Renal cortex interstitium (tissue), 11 donors: ENCODE data around the gene CISD2. TPM values are rescaled to one million over a fixed set of nuclear protein-coding genes. Genes with fewer than 3 reads are reported as not detected.
A peak's percentile ranks its signal among the peaks of the same experiment; 100 is the strongest.
"Not testable (repeated sequence)": the region's sequence is repeated elsewhere in the genome, so short reads cannot be mapped to it uniquely, and the experiment has no call there.

Experiments used
- DNase-seq, 11 donors: peaks; one replicate each; pipeline ENCODE4 v3.0.0-alpha.2; 2013; ENCODE audit warnings: low read depth in 9 of 11, low spot score in 4 of 11; ENCODE audit errors: extremely low read depth in 1 of 11
- polyA plus RNA-seq, 3 donors: library from polyadenylated mRNA; unstranded; fragments of 120-200 nt; gene quantifications; one replicate each; pipeline ENCODE4 v1.2.1, GENCODE V29; 2013; ENCODE audit not compliant: insufficient read length in 3 of 3

CISD2 gene
- polyA plus RNA-seq, 3 donors: 50.3 to 57.4 (median 53.2) TPM

- DNase-seq: no peak
Measured at GRCh38 chr4:102832667-102833066, 36.1 kb upstream of the CISD2 start.

DNA sequence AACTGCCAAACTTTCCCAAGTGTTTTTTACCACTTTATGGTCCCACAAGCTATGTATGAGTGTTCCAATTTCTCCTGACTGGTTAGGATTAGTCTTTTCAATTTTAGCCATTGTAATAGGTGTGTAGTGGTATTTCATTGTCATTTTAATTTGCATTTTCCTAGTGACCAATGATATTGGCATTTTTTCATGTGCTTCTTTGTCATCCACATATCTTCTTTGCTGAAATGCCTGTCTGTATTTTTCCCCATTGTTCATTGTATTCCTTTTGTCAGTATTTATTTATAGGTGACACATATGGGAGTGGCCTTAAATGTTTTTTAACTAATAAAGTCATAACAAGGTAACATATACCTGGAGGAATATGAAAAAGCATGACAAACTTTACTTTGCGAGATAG is 32.2 kb upstream of the CISD2 start:
- DNase-seq: no peak

DNA sequence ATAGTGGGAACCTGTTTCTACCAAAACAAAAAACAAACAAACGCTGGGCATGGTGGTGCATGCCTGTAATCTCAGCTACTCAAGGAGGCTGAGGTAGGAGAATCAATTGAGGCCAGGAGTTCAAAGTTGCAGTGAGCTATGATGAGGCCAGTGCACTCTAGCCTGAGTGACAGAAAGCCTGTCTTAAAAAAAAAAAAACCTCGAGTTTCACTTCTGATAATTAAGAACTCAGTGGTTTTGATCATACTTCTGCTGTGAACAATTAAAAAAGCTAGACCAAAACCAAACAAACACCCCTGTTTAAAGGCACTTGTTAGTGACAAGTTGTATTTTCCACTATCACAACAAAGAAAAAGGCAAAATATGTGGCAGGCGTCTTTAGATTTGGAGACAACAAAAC is 26.4 kb upstream of the CISD2 start:
- DNase-seq: no peak

DNA sequence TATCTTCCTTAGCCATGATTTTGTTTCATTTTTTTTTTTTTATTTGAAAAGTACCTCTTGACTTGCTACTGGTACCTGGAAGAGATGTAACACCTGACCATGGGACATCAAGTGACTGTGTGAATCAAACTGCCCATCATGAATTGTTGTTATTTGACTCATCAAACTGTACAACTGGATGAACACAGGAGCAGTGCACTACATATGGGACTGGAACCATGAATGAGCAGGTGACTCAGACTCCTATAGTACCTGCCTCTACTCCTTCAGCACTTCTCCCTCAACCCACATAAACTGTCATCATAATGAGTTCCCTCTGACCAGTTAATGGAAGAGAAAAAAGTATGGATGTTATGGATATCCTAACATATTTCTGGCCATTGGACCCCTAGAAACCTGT is 25.5 kb upstream of the CISD2 start:
- DNase-seq: no peak

DNA sequence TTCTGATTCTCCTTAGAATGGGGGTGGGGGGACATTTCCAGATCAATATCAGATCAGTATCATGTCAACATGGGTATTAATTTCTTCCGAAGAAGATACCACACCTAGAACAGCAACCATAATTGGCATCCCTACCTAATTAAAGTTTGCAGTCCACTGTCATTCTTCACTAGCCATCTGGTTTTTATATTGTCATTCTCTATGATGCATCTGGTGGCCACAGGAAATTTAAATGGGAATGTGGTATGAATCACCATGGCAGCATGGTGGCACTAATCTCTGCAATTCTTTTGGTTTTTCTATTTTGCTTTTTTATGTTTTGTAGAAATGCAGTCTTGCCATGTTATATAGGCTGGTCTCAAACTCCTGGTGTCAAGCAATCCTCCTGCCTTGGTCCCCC is 24.9 kb upstream of the CISD2 start:
- no peak for DNase-seq

GRCh38 chr4:102847687-102848086 is 21.1 kb upstream of the CISD2 start:
- no peak for DNase-seq

GRCh38 chr4:102849579-102850104 is 19.1 kb upstream of the CISD2 start:
- no peak for DNase-seq

DNA sequence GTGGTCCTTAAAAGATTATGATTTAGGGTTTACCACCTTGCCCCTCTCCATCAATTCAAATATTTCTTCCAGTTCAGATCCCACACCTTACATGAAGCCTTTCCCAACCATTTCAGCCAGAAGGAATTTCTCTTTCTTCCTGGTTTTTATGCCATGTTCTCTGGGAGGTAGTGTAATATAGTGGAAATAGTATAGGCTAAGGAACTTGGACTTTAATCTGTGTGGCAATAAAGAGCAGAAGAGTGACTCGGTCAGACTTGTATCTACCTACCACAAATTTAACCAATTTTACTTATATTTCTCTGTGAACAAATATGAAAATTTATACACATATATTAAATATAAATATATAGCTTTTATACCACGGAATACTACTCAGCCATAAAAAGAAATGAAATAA is 18.4 kb upstream of the CISD2 start:
- no peak for DNase-seq

DNA sequence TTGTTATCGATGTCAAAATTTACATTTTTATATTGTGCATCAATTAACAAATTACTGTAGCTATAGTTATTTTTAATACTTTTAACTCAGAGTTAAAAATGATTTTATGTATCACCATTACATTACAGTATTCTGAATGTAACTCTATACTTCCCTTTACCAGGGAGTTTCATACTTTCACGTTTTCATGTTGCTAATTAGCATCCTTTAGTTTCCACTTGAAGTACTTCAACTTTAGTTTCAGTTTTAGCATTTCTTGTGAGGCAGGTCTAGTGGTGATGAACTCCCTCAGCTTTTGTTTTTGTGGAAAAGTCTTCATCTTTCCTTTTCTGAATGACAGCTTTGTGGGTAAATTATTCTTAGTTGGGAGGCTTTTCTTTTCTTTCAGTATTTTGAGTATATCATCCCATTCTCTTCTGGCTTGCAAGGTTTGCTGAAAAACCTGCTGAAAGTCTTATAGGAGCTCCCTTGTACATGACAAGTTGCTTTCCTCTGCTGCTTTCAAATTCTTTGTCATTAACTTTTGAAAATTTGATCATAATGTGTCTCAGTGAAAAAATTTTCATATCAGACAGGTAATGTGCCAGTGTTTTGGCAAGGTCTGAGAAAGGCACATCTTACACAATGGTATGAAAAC is 9.8 kb upstream of the CISD2 start:
- no peak for DNase-seq

DNA sequence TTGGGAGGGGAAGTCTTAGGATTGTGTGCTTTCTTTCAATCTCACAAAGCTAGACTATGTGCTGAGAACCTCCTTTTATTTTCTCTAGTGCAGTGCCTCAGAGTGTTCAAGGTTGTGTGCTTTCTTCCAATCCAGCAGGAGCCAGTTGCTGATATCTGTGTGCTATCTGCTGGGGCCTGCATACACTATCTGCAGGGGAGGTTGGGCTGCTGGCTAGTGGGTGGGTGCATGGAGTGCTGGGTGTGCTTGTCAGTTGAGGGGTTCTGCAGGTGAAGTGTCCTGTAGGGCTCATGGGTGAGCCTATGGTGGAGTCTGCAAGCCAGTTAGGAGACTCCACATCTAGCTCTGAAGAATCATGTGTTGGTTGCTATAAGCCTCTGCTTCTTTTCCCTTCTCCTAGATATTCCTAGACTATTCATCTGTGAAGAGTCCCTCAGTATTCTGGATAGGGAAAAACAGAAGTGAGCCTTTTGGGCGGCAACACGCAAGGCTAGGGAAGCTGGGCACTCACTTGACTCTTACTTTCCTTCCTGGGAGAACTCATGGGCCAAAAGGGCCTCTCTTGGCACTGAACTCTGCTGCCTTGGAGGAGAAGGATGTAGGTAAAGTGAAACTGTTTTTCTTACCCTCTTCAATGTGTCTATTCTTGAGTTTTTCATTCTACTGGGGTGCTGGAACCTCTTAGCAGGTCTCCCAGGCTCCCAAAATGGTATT is 8.0 kb upstream of the CISD2 start:
- no peak for DNase-seq

- no peak for DNase-seq
Measured at GRCh38 chr4:102862016-102862415, 6.8 kb upstream of the CISD2 start.

GRCh38 chr4:102862747-102863146 is 6.0 kb upstream of the CISD2 start:
- DNase-seq: no peak

GRCh38 chr4:102865327-102865726 is 3.5 kb upstream of the CISD2 start:
- not testable (repeated sequence) for DNase-seq

- no peak for DNase-seq
Measured at GRCh38 chr4:102867278-102868152, 1.3 kb upstream of the CISD2 start.

DNA sequence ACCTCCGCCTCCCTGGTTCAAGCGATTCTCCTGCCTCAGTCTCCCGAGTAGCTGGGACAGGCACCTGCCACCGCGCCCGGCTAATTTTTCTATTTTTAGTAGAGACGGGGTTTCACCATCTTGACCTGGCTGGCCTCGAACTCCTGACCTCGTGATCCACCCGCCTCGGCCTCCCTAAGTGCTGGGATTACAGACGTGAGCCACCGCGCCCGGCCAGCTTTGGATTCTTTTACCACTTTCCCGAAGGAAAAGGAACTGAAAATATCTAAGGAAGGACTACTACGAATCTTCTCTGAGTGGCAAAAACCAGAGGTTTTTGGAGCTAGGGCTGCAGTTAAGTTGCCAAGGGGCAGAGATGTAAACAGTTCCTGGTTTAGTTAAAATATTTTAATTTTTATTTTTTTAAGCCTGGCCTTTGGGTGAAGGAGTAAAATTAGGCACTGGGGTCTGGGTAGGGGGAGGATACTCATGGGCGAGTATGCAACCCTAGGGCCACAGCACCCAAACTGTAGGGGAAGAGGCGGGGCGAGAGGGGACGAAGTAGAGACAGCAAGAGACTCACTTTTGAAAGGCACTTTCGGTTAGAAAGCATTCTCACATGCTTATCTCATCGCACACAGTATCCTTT is 525 bp upstream of the CISD2 start:
- peak in 1 of 11 donors; percentile 29 for DNase-seq

- peak in 5 of 11 donors; percentile 5 to 41 (median 18) for DNase-seq
Measured at GRCh38 chr4:102869569-102870197, 891 bp downstream of the CISD2 start.

DNA sequence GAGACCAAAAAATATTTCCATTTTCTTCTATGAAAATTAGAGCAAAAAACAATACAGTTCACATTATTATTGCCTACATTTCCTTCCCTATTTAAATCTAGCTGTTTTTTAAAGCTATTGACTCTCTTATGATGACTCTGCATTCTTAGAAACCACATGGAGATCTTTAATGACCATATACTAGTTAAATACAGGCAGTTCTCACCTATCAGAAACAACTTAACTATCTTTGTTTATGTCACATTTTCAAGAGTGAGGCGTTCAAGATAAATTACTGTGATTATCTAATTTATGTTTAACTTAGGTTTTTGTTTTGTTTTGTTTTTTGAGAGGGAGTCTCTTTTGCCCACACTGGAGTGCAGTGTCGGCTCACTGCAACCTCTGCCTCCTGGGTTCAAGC is 3.0 kb downstream of the CISD2 start:
- DNase-seq: no peak

GRCh38 chr4:102877477-102878106 is 8.8 kb downstream of the CISD2 start:
- not testable (repeated sequence) for DNase-seq
